Uterus (tissue), 4 donors: ENCODE measurements around the gene KCNG2. TPM values are rescaled to one million over a fixed set of nuclear protein-coding genes. Genes with fewer than 3 reads are reported as not detected.

Source experiments
- DNase-seq, 2 donors: peaks; one replicate each; pipeline ENCODE4 v3.0.0-alpha.2; 2019 to 2020
- H3K27ac ChIP-seq, 2 donors: fragments of 200-600 bp; sonication (generic); 1 replicate in 1 of 2; 2 replicates in 1 of 2; pipeline ENCODE4 v1.5.1; 2016 to 2018
- H3K27me3 ChIP-seq, 2 donors: fragments of 200-600 bp; sonication (generic); one replicate each; pipeline ENCODE4 v1.5.1; 2018 to 2019; ENCODE audit warnings: control low read depth in 1 of 2
- H3K36me3 ChIP-seq, 2 donors: fragments of 200-600 bp; sonication (generic); one replicate each; pipeline ENCODE4 v1.5.1; 2019; ENCODE audit warnings: control low read depth in 1 of 2
- H3K4me1 ChIP-seq, 2 donors: fragments of 200-600 bp; sonication (generic); one replicate each; pipeline ENCODE4 v1.5.1; 2018 to 2019; ENCODE audit warnings: control low read depth in 1 of 2
- H3K4me3 ChIP-seq, 2 donors: fragments of 200-600 bp; sonication (generic); 1 replicate in 1 of 2; 2 replicates in 1 of 2; pipeline ENCODE4 v1.5.1; 2018 to 2019; ENCODE audit warnings: mild to moderate bottlenecking in 1 of 2
- H3K9me3 ChIP-seq, 2 donors: fragments of 200-600 bp; sonication (generic); one replicate each; pipeline ENCODE4 v1.5.1; 2019; ENCODE audit warnings: control low read depth in 1 of 2
- POLR2A ChIP-seq, 2 donors: fragments of 450-650 bp; IDR thresholded peaks; one replicate each; pipeline ENCODE4 v1.6.1; 2016; ENCODE audit warnings: antibody characterized with exemption in 2 of 2, mild to moderate bottlenecking in 1 of 2, moderate library complexity in 1 of 2
- intact Hi-C: fragments of 100-400 bp; cut with DNase I; formaldehyde crosslinking; loops from one replicate; pipeline ENCODE4 v1.15.1; 2023; ENCODE audit warnings: low total_unique reads
- total RNA-seq, 4 donors: library from RNA; depleted of rRNA in 3 of 4; stranded (reverse); fragments of >200 nt in 3 of 4; gene quantifications; one replicate each; pipeline versions ENCODE4 v1.1.0 to v1.2.4, GENCODE V29; 2014 to 2023
- TF ChIP-seq, protein P1 (sequence below), 4 experiments: fragments of 200-600 bp in 2 of 4; fragments of 450-650 bp in 2 of 4; sonication (generic) in 2 of 4; IDR thresholded peaks; one replicate each; pipeline ENCODE4 v1.5.1; 2016 to 2019; ENCODE audit warnings: antibody characterized with exemption in 4 of 4, mild to moderate bottlenecking in 2 of 4, moderate library complexity in 1 of 4
- donor health status: DM: yes; HTN: yes; CAD: no.

Gene KCNG2
- total RNA-seq, 4 donors from 2014 or later: 0.59 TPM; not detected in 3

GRCh38 chr18:79931475-79931874, 133.7 kb downstream of the KCNG2 start:
- intact Hi-C loops: no loop called here
- Histone ChIP-seq H3K9me3 (peaks cover 0 to 42% of the 10 kb centered on the region in 2 donors), H3K4me3 (no peak overlapping the region), H3K27ac (no peak overlapping the region), H3K4me1 (no peaks in the 10 kb centered on the region), H3K27me3 (no peaks in the 10 kb centered on the region), H3K36me3 (no peaks in the 10 kb centered on the region)
- no peak for TF ChIP-seq POLR2A (IDR thresholded peaks at IDR 0.05)
- TF ChIP-seq, protein P1, sequence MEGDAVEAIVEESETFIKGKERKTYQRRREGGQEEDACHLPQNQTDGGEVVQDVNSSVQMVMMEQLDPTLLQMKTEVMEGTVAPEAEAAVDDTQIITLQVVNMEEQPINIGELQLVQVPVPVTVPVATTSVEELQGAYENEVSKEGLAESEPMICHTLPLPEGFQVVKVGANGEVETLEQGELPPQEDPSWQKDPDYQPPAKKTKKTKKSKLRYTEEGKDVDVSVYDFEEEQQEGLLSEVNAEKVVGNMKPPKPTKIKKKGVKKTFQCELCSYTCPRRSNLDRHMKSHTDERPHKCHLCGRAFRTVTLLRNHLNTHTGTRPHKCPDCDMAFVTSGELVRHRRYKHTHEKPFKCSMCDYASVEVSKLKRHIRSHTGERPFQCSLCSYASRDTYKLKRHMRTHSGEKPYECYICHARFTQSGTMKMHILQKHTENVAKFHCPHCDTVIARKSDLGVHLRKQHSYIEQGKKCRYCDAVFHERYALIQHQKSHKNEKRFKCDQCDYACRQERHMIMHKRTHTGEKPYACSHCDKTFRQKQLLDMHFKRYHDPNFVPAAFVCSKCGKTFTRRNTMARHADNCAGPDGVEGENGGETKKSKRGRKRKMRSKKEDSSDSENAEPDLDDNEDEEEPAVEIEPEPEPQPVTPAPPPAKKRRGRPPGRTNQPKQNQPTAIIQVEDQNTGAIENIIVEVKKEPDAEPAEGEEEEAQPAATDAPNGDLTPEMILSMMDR (IDR thresholded peaks at IDR 0.05): no peak
- no peak for DNase-seq

DNA sequence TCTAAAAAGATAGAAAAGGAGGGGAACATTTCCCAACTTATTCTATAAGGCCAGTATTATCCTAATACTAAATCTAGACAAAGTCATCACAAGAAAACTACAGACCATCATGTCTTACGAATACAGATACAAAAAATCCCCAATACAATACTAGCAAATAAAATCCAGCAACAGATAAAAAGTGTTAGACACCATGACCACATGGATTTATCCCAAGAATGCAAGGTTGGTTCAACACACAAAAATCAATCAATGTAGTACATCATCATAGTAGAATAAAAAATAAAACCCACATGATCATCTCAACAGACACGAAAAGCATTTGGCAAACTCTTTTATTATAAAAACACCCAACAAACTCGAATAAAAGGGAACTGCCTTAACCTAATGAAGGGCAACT, 135.2 kb downstream of the KCNG2 start:
- no peaks in the 10 kb centered on the region for H3K4me1 ChIP-seq
- no peaks in the 10 kb centered on the region for H3K36me3 ChIP-seq
- peaks cover 0 to 42% of the 10 kb centered on the region in 2 donors for H3K9me3 ChIP-seq

DNA sequence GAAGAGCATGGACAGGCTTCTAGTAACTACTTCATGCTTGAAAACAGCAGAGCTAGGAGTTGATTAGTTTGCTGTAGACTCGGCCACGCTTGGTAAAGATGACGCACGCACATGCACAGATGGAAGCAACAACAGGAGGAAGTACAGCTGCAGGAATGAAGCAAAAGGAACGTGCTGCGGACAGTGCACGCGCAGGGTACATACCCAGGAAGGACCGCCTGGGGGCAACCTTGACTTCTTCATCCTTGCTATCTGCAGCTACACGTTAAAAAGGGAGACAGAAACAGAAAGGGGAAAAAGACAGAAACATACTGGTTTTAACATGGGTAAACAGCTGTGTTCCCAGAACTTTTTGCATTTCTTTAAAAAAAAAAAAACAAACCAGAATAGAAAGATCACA, 136.0 kb downstream of the KCNG2 start:
- no peaks in the 10 kb centered on the region for H3K27me3 ChIP-seq
- no peaks in the 10 kb centered on the region for H3K4me1 ChIP-seq
- intact Hi-C loops: no loop called here
- no peak overlapping the region for H3K27ac ChIP-seq
- H3K36me3 ChIP-seq: no peaks in the 10 kb centered on the region
- TF ChIP-seq POLR2A (IDR thresholded peaks at IDR 0.05): no peak
- TF ChIP-seq, protein P1 (IDR thresholded peaks at IDR 0.05): no peak
- DNase-seq: peak; percentile 2 to 7
- no peak overlapping the region for H3K4me3 ChIP-seq
- peaks cover 0 to 42% of the 10 kb centered on the region in 2 donors for H3K9me3 ChIP-seq

More for the DNA sequence above, 135.2 kb downstream of the KCNG2 start:
- no peak for DNase-seq
- H3K4me3 ChIP-seq: no peak overlapping the region
- no peaks in the 10 kb centered on the region for H3K27me3 ChIP-seq
- H3K27ac ChIP-seq: no peak overlapping the region
- TF ChIP-seq, protein P1 (IDR thresholded peaks at IDR 0.05): no peak
- TF ChIP-seq POLR2A (IDR thresholded peaks at IDR 0.05): no peak
- intact Hi-C loops: no loop called here

DNA sequence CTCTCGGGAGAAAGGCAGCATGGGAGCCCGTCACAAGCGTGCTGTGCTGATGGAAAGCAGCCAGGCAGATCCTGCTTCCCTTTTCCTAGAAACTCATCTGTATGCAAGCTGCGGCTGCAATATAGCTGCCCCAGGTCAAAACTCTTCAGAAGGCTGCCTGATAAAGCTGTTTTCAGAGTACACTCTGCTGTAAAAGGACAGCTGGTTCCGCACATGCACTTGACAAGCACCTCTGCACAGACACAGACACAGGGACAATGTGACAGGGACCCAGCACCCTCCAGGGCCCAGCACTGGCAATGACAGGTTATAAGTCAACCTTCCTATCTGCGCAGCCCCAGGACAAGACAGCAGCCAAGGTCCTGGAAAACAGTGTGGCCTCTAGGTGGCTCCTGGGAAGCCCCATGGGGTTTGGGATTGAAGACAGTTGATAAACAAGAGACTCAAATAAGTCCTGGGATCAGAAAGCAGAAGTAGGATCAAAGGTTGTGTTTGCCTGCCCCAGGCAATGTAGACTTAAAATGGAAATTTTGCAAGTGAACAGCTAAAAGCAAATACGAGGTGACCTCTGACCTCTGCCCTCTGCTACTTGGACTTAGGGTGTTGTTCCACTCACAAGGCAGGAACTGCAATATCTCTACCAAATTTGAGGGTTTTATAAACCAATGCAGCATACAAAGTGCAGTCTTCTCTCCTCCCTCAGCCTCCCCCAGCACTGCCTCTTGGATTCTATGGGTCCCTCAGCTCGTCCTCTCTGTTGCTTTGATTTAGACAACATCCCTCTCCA, 136.8 kb downstream of the KCNG2 start:
- intact Hi-C loops: no loop called here
- H3K9me3 ChIP-seq: peaks cover 0 to 36% of the 10 kb centered on the region in 2 donors
- H3K4me1 ChIP-seq: no peaks in the 10 kb centered on the region
- no peak overlapping the region for H3K27ac ChIP-seq
- H3K4me3 ChIP-seq: no peak overlapping the region
- peak; percentile 7 to 14 for DNase-seq
- H3K27me3 ChIP-seq: no peaks in the 10 kb centered on the region
- TF ChIP-seq POLR2A (IDR thresholded peaks at IDR 0.05): no peak
- TF ChIP-seq, protein P1 (IDR thresholded peaks at IDR 0.05): no peak
- no peaks in the 10 kb centered on the region for H3K36me3 ChIP-seq

- no peaks in the 10 kb centered on the region for H3K36me3 ChIP-seq
- DNase-seq: peak in 1 of 2 donors; percentile 3
- H3K27me3 ChIP-seq: no peaks in the 10 kb centered on the region
- TF ChIP-seq, protein P1 (IDR thresholded peaks at IDR 0.05): no peak
- no peak for TF ChIP-seq POLR2A (IDR thresholded peaks at IDR 0.05)
- H3K4me1 ChIP-seq: no peaks in the 10 kb centered on the region
- H3K4me3 ChIP-seq: no peak overlapping the region
- intact Hi-C loops: no loop called here
- H3K9me3 ChIP-seq: peaks cover 0 to 31% of the 10 kb centered on the region in 2 donors
- no peak overlapping the region for H3K27ac ChIP-seq
Measured at GRCh38 chr18:79935098-79935480, 137.4 kb downstream of the KCNG2 start.
